WTC11 (cell line): ENCODE results near the gene BUD31. TPM values are rescaled to one million over a fixed set of nuclear protein-coding genes. Genes with fewer than 3 reads are reported as not detected.
A peak's percentile ranks its signal among the peaks of the same experiment; 100 is the strongest.

Experiments used
- ATAC-seq: fragments of 200-7000 bp; cut with Tn5 transposase; 2 replicates; pipeline ENCODE4 v1.10.0; 2021; ENCODE audit warnings: mild to moderate bottlenecking, moderate library complexity
- CTCF ChIA-PET: fragments of 300-600 bp; sonication (Branson Sonifier 250); formaldehyde crosslinking; loops from one replicate; lab custom pipeline; 2021; ENCODE audit warnings: antibody characterized with exemption; lab: Charles Lee
- POLR2A ChIA-PET: fragments of 350-600 bp; sonication (Branson Sonifier 250); formaldehyde crosslinking; loops from one replicate; lab custom pipeline; 2021; ENCODE audit warnings: antibody characterized with exemption; lab: Charles Lee
- DNase-seq: peaks from one replicate; pipeline ENCODE4 v3.0.0; 2021; ENCODE audit warnings: low spot score
- H3K27ac Mint-ChIP-seq: 2 replicates; pipeline ENCODE4 v1.8.0; 2021; ENCODE audit warnings: mixed read lengths
- H3K27me3 Mint-ChIP-seq: 2 replicates; pipeline ENCODE4 v1.8.0; 2021; ENCODE audit warnings: low read depth, mild to moderate bottlenecking, moderate library complexity, mixed read lengths
- H3K36me3 Mint-ChIP-seq: 2 replicates; pipeline ENCODE4 v1.8.0; 2021; ENCODE audit warnings: mixed read lengths
- H3K4me1 Mint-ChIP-seq: 2 replicates; pipeline ENCODE4 v1.8.0; 2022; ENCODE audit warnings: mixed read lengths
- H3K4me3 Mint-ChIP-seq: 2 replicates; pipeline ENCODE4 v1.8.0; 2021; ENCODE audit warnings: mild to moderate bottlenecking, moderate library complexity, mixed read lengths
- H3K9me3 Mint-ChIP-seq: 2 replicates; pipeline ENCODE4 v1.8.0; 2021; ENCODE audit warnings: mixed read lengths
- ATF6 ChIP-seq: sonication (generic); formaldehyde crosslinking; IDR thresholded peaks from 2 replicates; pipeline ENCODE4 v1.8.1; 2023; ENCODE audit warnings: mild to moderate bottlenecking, missing genetic modification reagents
- E2F5 ChIP-seq: sonication (generic); formaldehyde crosslinking; IDR thresholded peaks from 2 replicates; pipeline ENCODE4 v1.8.1; 2022; ENCODE audit warnings: mild to moderate bottlenecking, moderate library complexity, missing genetic modification reagents
- ERG ChIP-seq: fragments of 250-450 bp; sonication (Bioruptor Pico); IDR thresholded peaks from 2 replicates; pipeline ENCODE4 v1.8.0; 2021; ENCODE audit warnings: mild to moderate bottlenecking
- FOXP1 ChIP-seq: sonication (generic); formaldehyde crosslinking; IDR thresholded peaks from 2 replicates; pipeline ENCODE4 v1.8.0; 2022; ENCODE audit warnings: missing genetic modification reagents, mild to moderate bottlenecking, moderate library complexity, borderline replicate concordance
- FOXP4 ChIP-seq: sonication (generic); formaldehyde crosslinking; IDR thresholded peaks from 2 replicates; pipeline ENCODE4 v1.8.0; 2022; ENCODE audit warnings: mild to moderate bottlenecking, missing genetic modification reagents
- KAT7 ChIP-seq: sonication (generic); formaldehyde crosslinking; IDR thresholded peaks from 2 replicates; pipeline ENCODE4 v1.8.1; 2023; ENCODE audit warnings: missing genetic modification reagents, mild to moderate bottlenecking, borderline replicate concordance
- MLX ChIP-seq: sonication (generic); formaldehyde crosslinking; IDR thresholded peaks from 2 replicates; pipeline ENCODE4 v1.8.1; 2023; ENCODE audit warnings: mild to moderate bottlenecking, missing genetic modification reagents, moderate library complexity
- MYBL2 ChIP-seq: sonication (generic); formaldehyde crosslinking; IDR thresholded peaks from 2 replicates; pipeline ENCODE4 v1.8.1; 2023; ENCODE audit warnings: mild to moderate bottlenecking, moderate library complexity, missing genetic modification reagents
- NFATC4 ChIP-seq: fragments of 250-450 bp; sonication (Bioruptor Pico); IDR thresholded peaks from 2 replicates; pipeline ENCODE4 v1.9.0; 2021; ENCODE audit warnings: mild to moderate bottlenecking
- NR1H2 ChIP-seq: sonication (generic); formaldehyde crosslinking; IDR thresholded peaks from 2 replicates; pipeline ENCODE4 v1.9.0; 2021; ENCODE audit warnings: mild to moderate bottlenecking, moderate library complexity, missing genetic modification reagents
- NR3C1 ChIP-seq: sonication (generic); formaldehyde crosslinking; conservative IDR thresholded peaks from 2 replicates; pipeline ENCODE4 v1.8.1; 2023; ENCODE audit warnings: low read depth, mild to moderate bottlenecking, missing genetic modification reagents
- PRDM15 ChIP-seq: sonication (generic); formaldehyde crosslinking; IDR thresholded peaks from 2 replicates; pipeline ENCODE4 v1.8.0; 2022; ENCODE audit warnings: missing genetic modification reagents
- RELA ChIP-seq: sonication (generic); formaldehyde crosslinking; IDR thresholded peaks from 2 replicates; pipeline ENCODE4 v1.8.1; 2022; ENCODE audit warnings: missing genetic modification reagents, mild to moderate bottlenecking, borderline replicate concordance
- SMAD3 ChIP-seq: sonication (generic); formaldehyde crosslinking; IDR thresholded peaks from 2 replicates; pipeline ENCODE4 v1.8.0; 2022; ENCODE audit warnings: missing genetic modification reagents, mild to moderate bottlenecking, borderline replicate concordance
- SOX15 ChIP-seq: fragments of 250-450 bp; sonication (Bioruptor Pico); IDR thresholded peaks from 2 replicates; pipeline ENCODE4 v1.9.0; 2021; ENCODE audit warnings: mild to moderate bottlenecking
- TCF7 ChIP-seq: sonication (generic); formaldehyde crosslinking; IDR thresholded peaks from 2 replicates; pipeline ENCODE4 v1.8.0; 2022; ENCODE audit warnings: mild to moderate bottlenecking, low read depth, missing genetic modification reagents, moderate library complexity
- ZBTB21 ChIP-seq: sonication (generic); formaldehyde crosslinking; IDR thresholded peaks from 2 replicates; pipeline ENCODE4 v1.8.1; 2023; ENCODE audit warnings: mild to moderate bottlenecking, missing genetic modification reagents, borderline replicate concordance
- ZNF532 ChIP-seq: fragments of 250-450 bp; sonication (Bioruptor Pico); IDR thresholded peaks from 2 replicates; pipeline ENCODE4 v1.9.0; 2021; ENCODE audit warnings: mild to moderate bottlenecking, borderline replicate concordance
- total RNA-seq: library from RNA; stranded (reverse); gene quantifications from 3 replicates; pipeline ENCODE4 v1.2.3, GENCODE V29; 2021

Gene BUD31
- total RNA-seq, 1 experiment from 2014 or later, result 98.7 TPM

- TF ChIP-seq ZNF532 (CRISPR knock-in tag), result no peak
- no peak for TF ChIP-seq MYBL2 (CRISPR knock-in tag)
- TF ChIP-seq NFATC4, result no peak
- no peak for TF ChIP-seq NR1H2 (CRISPR knock-in tag)
- TF ChIP-seq, all 79 proteins: peak for 0
Observed at GRCh38 chr7:99366646-99367045, 42.1 kb upstream of the BUD31 start (continued).

GRCh38 chr7:99368750-99369389, 39.9 kb upstream of the BUD31 start:
- peaks cover 10% of the 10 kb centered on the region for H3K36me3 Mint-ChIP-seq
- no peak overlapping the region for H3K4me3 Mint-ChIP-seq
- ChIA-PET CTCF (interaction anchor here (1.1 kb wide), 1 partner anchor 22 kb away, joined by 3 read pairs; no protein-coding TSS in a partner anchor), POLR2A (interaction anchor here (0.6 kb wide), 1 partner anchor 103 kb away, joined by 3 read pairs; no protein-coding TSS in a partner anchor)
- H3K27ac Mint-ChIP-seq, result peak overlapping the region; percentile 62; the same call in 1 of the 2 replicates
- peaks cover 24% of the 10 kb centered on the region for H3K4me1 Mint-ChIP-seq
- ATAC-seq (no peak), DNase-seq (no peak)
- H3K9me3 Mint-ChIP-seq, result no peaks in the 10 kb centered on the region
- peaks cover 11% of the 10 kb centered on the region for H3K27me3 Mint-ChIP-seq
- TF ChIP-seq SOX15 (CRISPR knock-in tag), result no peak
- no peak for TF ChIP-seq FOXP1
- no peak for TF ChIP-seq ATF6
- no peak for TF ChIP-seq FOXP4 (CRISPR knock-in tag)
- no peak for TF ChIP-seq TCF7 (CRISPR knock-in tag)
- TF ChIP-seq NR3C1 (CRISPR knock-in tag), result no peak
- TF ChIP-seq KAT7 (CRISPR knock-in tag), result no peak
- TF ChIP-seq PRDM15 (CRISPR knock-in tag), result no peak
- no peak for TF ChIP-seq ZBTB21 (CRISPR knock-in tag)
- no peak for TF ChIP-seq E2F5 (CRISPR knock-in tag)
- no peak for TF ChIP-seq MLX
- no peak for TF ChIP-seq SMAD3 (CRISPR knock-in tag)
- TF ChIP-seq ERG (CRISPR knock-in tag), result no peak
- TF ChIP-seq RELA (CRISPR knock-in tag), result no peak
